Adrenal gland (tissue), 5 donors: Measurements from ENCODE around the gene PARD3B.

ENCODE experiments used
- CTCF ChIP-seq, 6 experiments: fragments of 450-650 bp in 4 of 6; fragments of 200-600 bp in 2 of 6; sonication (generic) in 1 of 6; IDR thresholded peaks; 1 replicate in 5 of 6; 2 replicates in 1 of 6; pipeline versions ENCODE4 v1.5.1 to v1.8.0; 2016 to 2021; ENCODE audit warnings: antibody characterized with exemption in 6 of 6, mild to moderate bottlenecking in 2 of 6, moderate library complexity in 1 of 6
- POLR2A ChIP-seq, 2 donors: fragments of 450-650 bp; IDR thresholded peaks; one replicate each; pipeline ENCODE4 v1.6.1; 2017; ENCODE audit warnings: antibody characterized with exemption in 2 of 2, mild to moderate bottlenecking in 2 of 2, moderate library complexity in 1 of 2
- donor health status: DM: no; HTN: no; CAD: no.

GRCh38 chr2:204825681-204826080 lies 280.4 kb downstream of the PARD3B start:
- TF ChIP-seq POLR2A (IDR thresholded peaks at IDR 0.05): no peak
- no peak for TF ChIP-seq CTCF (IDR thresholded peaks at IDR 0.05)
